AG10803 (cell line): ENCODE results near the gene PADI1.

Experiments used
- DNase-seq: peaks from one replicate; pipeline ENCODE4 v3.0.0; 2010; ENCODE audit warnings: low read depth
- H3K4me3 ChIP-seq: 2 replicates; pipeline ENCODE4 v1.5.1; 2011; ENCODE audit warnings: mild to moderate bottlenecking, low read length, control low read depth
- CTCF ChIP-seq: conservative IDR thresholded peaks from 2 replicates; pipeline ENCODE4 v1.5.1; 2011; ENCODE audit warnings: mild to moderate bottlenecking, low read length, control low read depth, inconsistent platforms

Gene PADI1

GRCh38 chr1:17278996-17279830 lies 74.3 kb downstream of the PADI1 start:
- no peak overlapping the region for H3K4me3 ChIP-seq
- TF ChIP-seq CTCF, result no peak
- no peak for DNase-seq

- H3K4me3 ChIP-seq, result no peak overlapping the region
- DNase-seq, result no peak
- TF ChIP-seq CTCF, result no peak
Observed at GRCh38 chr1:17280436-17280835, 75.5 kb downstream of the PADI1 start.

- no peak for DNase-seq
- TF ChIP-seq CTCF, result no peak
- no peak overlapping the region for H3K4me3 ChIP-seq
Observed at GRCh38 chr1:17280894-17281293, 76.0 kb downstream of the PADI1 start.

GRCh38 chr1:17281775-17282181 lies 76.8 kb downstream of the PADI1 start:
- TF ChIP-seq CTCF, result no peak
- no peak overlapping the region for H3K4me3 ChIP-seq
- DNase-seq, result no peak

- no peak for DNase-seq
- no peak overlapping the region for H3K4me3 ChIP-seq
- TF ChIP-seq CTCF, result no peak
Observed at GRCh38 chr1:17282836-17283235, 77.9 kb downstream of the PADI1 start.

- H3K4me3 ChIP-seq, result no peak overlapping the region
- no peak for TF ChIP-seq CTCF
- DNase-seq, result no peak
Observed at GRCh38 chr1:17286646-17287045, 81.7 kb downstream of the PADI1 start.

GRCh38 chr1:17287130-17287776 lies 82.3 kb downstream of the PADI1 start:
- TF ChIP-seq CTCF, result no peak
- peak; percentile 87 for DNase-seq
- no peak overlapping the region for H3K4me3 ChIP-seq
